Glutamatergic neuron (in vitro differentiated cells): ENCODE measurements around the gene CDH11. TPM values are rescaled to one million over a fixed set of nuclear protein-coding genes. Genes with fewer than 3 reads are reported as not detected.

Experiments used
- DNase-seq: peaks from one replicate; pipeline ENCODE4 v3.0.0; 2022
- H3K27ac Mint-ChIP-seq: one replicate; pipeline ENCODE4 v1.8.0; 2020; ENCODE audit warnings: mild to moderate bottlenecking, mixed read lengths, inconsistent platforms; ENCODE audit not compliant: unreplicated experiment
- H3K27me3 Mint-ChIP-seq: one replicate; pipeline ENCODE4 v1.8.0; 2020; ENCODE audit warnings: mild to moderate bottlenecking, moderate library complexity, mixed read lengths, inconsistent platforms; ENCODE audit not compliant: unreplicated experiment
- H3K36me3 Mint-ChIP-seq: one replicate; pipeline ENCODE4 v1.8.0; 2020; ENCODE audit warnings: mild to moderate bottlenecking, mixed read lengths, inconsistent platforms; ENCODE audit not compliant: unreplicated experiment
- H3K4me1 Mint-ChIP-seq: one replicate; pipeline ENCODE4 v1.8.0; 2020; ENCODE audit warnings: mild to moderate bottlenecking, low read depth, mixed read lengths, inconsistent platforms; ENCODE audit not compliant: unreplicated experiment
- H3K4me3 Mint-ChIP-seq: one replicate; pipeline ENCODE4 v1.8.0; 2020; ENCODE audit warnings: mild to moderate bottlenecking, mixed read lengths, inconsistent platforms; ENCODE audit not compliant: unreplicated experiment
- H3K9me3 Mint-ChIP-seq: one replicate; pipeline ENCODE4 v1.8.0; 2020; ENCODE audit warnings: mild to moderate bottlenecking, moderate library complexity, mixed read lengths, inconsistent platforms; ENCODE audit not compliant: unreplicated experiment
- total RNA-seq: library from RNA; stranded (reverse); fragmentation: NEBNext Ultra II Directional; extraction: Animal tissue kit (Norgen Biotek cat#: 25700); gene quantifications from one replicate; pipeline ENCODE4 v1.2.1, GENCODE V29; 2021; ENCODE audit not compliant: unreplicated experiment
- TF ChIP-seq, protein P1 (sequence below): fragments of 200-600 bp; sonication (generic); IDR thresholded peaks from one replicate; pipeline ENCODE4 v1.5.0; 2021; ENCODE audit not compliant: partially characterized antibody, unreplicated experiment

Gene CDH11
- total RNA-seq, 1 donor from 2014 or later, result 2.6 TPM

- Mint-ChIP-seq H3K27me3 (peaks cover 3% of the 10 kb centered on the region), H3K9me3 (no peaks in the 10 kb centered on the region), H3K4me3 (no peak overlapping the region), H3K27ac (no peak overlapping the region), H3K4me1 (peaks cover 11% of the 10 kb centered on the region), H3K36me3 (no peaks in the 10 kb centered on the region)
- no peak for DNase-seq
- TF ChIP-seq, protein P1, sequence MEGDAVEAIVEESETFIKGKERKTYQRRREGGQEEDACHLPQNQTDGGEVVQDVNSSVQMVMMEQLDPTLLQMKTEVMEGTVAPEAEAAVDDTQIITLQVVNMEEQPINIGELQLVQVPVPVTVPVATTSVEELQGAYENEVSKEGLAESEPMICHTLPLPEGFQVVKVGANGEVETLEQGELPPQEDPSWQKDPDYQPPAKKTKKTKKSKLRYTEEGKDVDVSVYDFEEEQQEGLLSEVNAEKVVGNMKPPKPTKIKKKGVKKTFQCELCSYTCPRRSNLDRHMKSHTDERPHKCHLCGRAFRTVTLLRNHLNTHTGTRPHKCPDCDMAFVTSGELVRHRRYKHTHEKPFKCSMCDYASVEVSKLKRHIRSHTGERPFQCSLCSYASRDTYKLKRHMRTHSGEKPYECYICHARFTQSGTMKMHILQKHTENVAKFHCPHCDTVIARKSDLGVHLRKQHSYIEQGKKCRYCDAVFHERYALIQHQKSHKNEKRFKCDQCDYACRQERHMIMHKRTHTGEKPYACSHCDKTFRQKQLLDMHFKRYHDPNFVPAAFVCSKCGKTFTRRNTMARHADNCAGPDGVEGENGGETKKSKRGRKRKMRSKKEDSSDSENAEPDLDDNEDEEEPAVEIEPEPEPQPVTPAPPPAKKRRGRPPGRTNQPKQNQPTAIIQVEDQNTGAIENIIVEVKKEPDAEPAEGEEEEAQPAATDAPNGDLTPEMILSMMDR, result no peak
Observed at GRCh38 chr16:65075877-65076276, 46.0 kb downstream of the CDH11 start.

DNA sequence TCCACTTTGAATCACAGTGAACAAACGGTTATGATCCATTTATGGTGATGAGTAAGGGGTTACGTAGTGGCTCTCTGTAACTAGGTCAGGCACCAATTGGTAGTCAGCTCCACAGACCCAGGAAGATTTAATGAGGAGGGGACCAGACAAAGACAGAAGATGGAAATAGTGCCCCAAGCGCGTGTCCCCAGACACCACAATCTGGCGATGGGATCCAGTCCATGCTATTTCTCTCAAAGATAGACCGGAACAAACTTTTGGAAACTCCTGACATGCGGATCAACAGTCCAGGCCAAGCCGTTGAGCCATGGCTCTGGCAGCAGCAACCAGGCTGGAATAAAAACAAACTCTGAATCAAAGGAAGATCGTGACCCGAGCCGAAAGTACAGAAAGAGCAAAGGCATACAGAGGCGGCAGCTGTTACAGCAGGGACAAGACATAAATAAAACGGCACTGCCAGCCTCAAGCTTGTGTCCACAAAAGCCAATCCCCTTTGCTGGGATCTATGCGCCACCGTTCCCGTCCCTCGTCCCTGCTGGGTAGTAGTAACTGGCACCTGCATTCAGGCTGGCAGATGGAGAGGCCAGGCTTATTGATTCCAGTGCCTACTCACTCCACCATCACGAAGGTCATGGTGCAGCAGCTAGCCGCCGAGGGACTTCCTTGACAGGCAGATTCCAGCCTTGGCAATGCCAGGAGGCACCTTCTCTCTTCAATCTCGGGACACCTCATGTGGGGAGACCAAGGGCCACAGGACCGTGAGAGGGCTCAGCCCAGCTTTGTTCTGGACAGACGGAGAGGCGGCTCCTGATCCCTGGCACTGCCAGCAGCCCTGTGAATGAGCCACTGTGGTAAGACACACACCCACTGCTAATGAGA lies 50.2 kb downstream of the CDH11 start:
- DNase-seq, result no peak
- TF ChIP-seq, protein P1, result no peak
- Mint-ChIP-seq H3K9me3 (no peaks in the 10 kb centered on the region), H3K27me3 (peaks cover 1% of the 10 kb centered on the region), H3K27ac (no peak overlapping the region), H3K36me3 (no peaks in the 10 kb centered on the region), H3K4me1 (peaks cover 16% of the 10 kb centered on the region), H3K4me3 (no peak overlapping the region)

DNA sequence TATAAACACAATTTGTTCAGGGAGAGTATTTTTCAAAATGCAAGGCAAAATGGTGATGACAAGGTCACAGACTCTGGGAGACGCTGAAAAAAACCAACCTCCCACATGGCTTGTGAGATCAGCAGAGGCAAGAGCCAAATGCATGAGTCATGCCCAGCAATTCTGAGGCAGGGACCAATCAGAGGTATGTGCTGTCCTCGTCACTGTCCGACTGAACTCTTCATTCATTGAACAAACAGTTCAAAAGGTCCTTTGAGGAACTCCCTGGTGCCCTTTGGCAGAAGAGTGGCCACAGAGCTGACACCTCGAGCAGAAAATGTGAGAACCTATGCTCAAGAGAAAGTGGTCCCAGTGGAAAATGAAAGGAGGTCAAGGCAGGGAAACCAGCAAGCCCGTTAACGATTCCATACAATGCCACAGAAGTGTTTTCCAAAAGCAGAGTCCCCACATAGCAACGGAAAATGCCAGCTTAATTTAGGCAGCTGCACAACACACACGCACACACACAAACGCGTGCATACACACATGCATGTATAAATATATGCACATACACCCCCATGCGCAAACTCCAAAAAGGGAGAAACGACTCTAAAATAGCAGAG lies 50.9 kb downstream of the CDH11 start:
- Mint-ChIP-seq H3K9me3 (no peaks in the 10 kb centered on the region), H3K36me3 (no peaks in the 10 kb centered on the region), H3K4me3 (no peak overlapping the region), H3K4me1 (peaks cover 14% of the 10 kb centered on the region), H3K27ac (no peak overlapping the region), H3K27me3 (peaks cover 1% of the 10 kb centered on the region)
- no peak for DNase-seq
- TF ChIP-seq, protein P1, result no peak

DNA sequence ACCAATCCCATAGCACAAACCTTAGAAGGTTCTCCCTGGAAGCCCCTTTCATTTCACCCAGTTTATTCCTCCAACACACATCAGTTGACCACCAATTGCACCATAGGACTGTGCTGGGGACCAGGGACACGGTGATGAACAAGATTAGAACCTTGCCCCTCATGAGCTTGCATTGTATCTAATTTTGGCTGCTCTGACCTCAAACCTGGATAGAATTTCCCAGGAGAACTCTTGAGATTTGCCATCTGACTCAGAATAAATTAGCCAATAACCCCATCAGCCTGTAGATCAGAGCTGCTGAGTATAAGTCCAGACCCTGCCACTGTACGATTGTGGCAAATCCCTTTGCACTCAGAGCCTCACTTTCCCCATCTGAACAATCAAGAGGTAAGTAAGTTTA lies 52.1 kb downstream of the CDH11 start:
- DNase-seq, result no peak
- Mint-ChIP-seq H3K36me3 (no peaks in the 10 kb centered on the region), H3K4me1 (peaks cover 13% of the 10 kb centered on the region), H3K27me3 (peaks cover 1% of the 10 kb centered on the region), H3K27ac (no peak overlapping the region), H3K4me3 (no peak overlapping the region), H3K9me3 (no peaks in the 10 kb centered on the region)
- TF ChIP-seq, protein P1, result no peak

- TF ChIP-seq, protein P1, result no peak
- Mint-ChIP-seq H3K27ac (no peak overlapping the region), H3K27me3 (peaks cover 1% of the 10 kb centered on the region), H3K9me3 (no peaks in the 10 kb centered on the region), H3K4me3 (no peak overlapping the region), H3K4me1 (peaks cover 13% of the 10 kb centered on the region), H3K36me3 (no peaks in the 10 kb centered on the region)
- DNase-seq, result no peak
Observed at GRCh38 chr16:65069065-65069464, 52.8 kb downstream of the CDH11 start.
